Measurements from ENCODE around the gene DPH1.

DPH1 gene

GRCh38 chr17:2062571-2063183, 32.7 kb downstream of the DPH1 start:
- no peak for DNase-seq

- no peak for DNase-seq
Observed at GRCh38 chr17:2063261-2064146, 33.6 kb downstream of the DPH1 start.

- DNase-seq = no peak
Observed at GRCh38 chr17:2064147-2064489, 34.2 kb downstream of the DPH1 start.

GRCh38 chr17:2064520-2064971, 34.6 kb downstream of the DPH1 start:
- no peak for DNase-seq

- no peak for DNase-seq
Observed at GRCh38 chr17:2064980-2065785, 35.2 kb downstream of the DPH1 start.

- no peak for DNase-seq
Observed at GRCh38 chr17:2065949-2066400, 36.0 kb downstream of the DPH1 start.

GRCh38 chr17:2067048-2067561, 37.2 kb downstream of the DPH1 start:
- no peak for DNase-seq

GRCh38 chr17:2067608-2068024, 37.7 kb downstream of the DPH1 start:
- no peak for DNase-seq

GRCh38 chr17:2068031-2068518, 38.1 kb downstream of the DPH1 start:
- no peak for DNase-seq

GRCh38 chr17:2068519-2069051, 38.6 kb downstream of the DPH1 start:
- DNase-seq = peak; percentile 91

- no peak for DNase-seq
Observed at GRCh38 chr17:2070241-2071023, 40.5 kb downstream of the DPH1 start.

GRCh38 chr17:2071024-2071385, 41.1 kb downstream of the DPH1 start:
- no peak for DNase-seq

- DNase-seq = no peak
Observed at GRCh38 chr17:2071455-2072281, 41.7 kb downstream of the DPH1 start.

GRCh38 chr17:2074919-2075318, 45.0 kb downstream of the DPH1 start:
- DNase-seq = no peak

GRCh38 chr17:2075336-2076086, 45.6 kb downstream of the DPH1 start:
- no peak for DNase-seq

- no peak for DNase-seq
Observed at GRCh38 chr17:2076087-2076984, 46.4 kb downstream of the DPH1 start.

- DNase-seq = no peak
Observed at GRCh38 chr17:2077040-2077439, 47.1 kb downstream of the DPH1 start.

GRCh38 chr17:2081564-2081963, 51.6 kb downstream of the DPH1 start:
- no peak for DNase-seq

Data from SHP77 treated with DMSO at 0.1 percent for 48 hours (cell line).